Glomerular visceral epithelial cell (primary cell): Measurements from ENCODE around the gene CCNT1.

Source experiments
- DNase-seq: peaks from one replicate; pipeline ENCODE4 v3.0.0-alpha.2; 2016; ENCODE audit errors: extremely low spot score

CCNT1 gene

GRCh38 chr12:48640854-48641253 lies 75.7 kb downstream of the CCNT1 start:
- DNase-seq, result no peak

GRCh38 chr12:48640428-48640827 lies 76.1 kb downstream of the CCNT1 start:
- DNase-seq, result no peak
